Astrocyte of the spinal cord (primary cell): ENCODE results near the gene WDR1.

Experiments used
- DNase-seq: peaks from one replicate; pipeline ENCODE4 v3.0.0; 2011; ENCODE audit warnings: low read depth, low spot score
- H3K4me3 ChIP-seq: 2 replicates; pipeline ENCODE4 v1.5.1; 2011; ENCODE audit warnings: low read depth, mild to moderate bottlenecking, low read length, moderate library complexity
- CTCF ChIP-seq: IDR thresholded peaks from 2 replicates; pipeline ENCODE4 v1.5.1; 2012; ENCODE audit warnings: low read depth, mild to moderate bottlenecking, low read length, inconsistent platforms
- in situ Hi-C: cut with HindIII; loops from 2 replicates; pipeline ENCODE4 v1.10.0; 2017; ENCODE audit warnings: low sequenced_read_pairs

WDR1 gene

GRCh38 chr4:10100734-10101216, 15.8 kb downstream of the WDR1 start:
- in situ Hi-C loops = no loop called here
- no peak for DNase-seq
- no peak overlapping the region for H3K4me3 ChIP-seq
- no peak for TF ChIP-seq CTCF

- DNase-seq = no peak
- in situ Hi-C loops = no loop called here
- H3K4me3 ChIP-seq = no peak overlapping the region
- no peak for TF ChIP-seq CTCF
Observed at GRCh38 chr4:10099499-10100325, 16.9 kb downstream of the WDR1 start.

GRCh38 chr4:10098780-10099160, 17.8 kb downstream of the WDR1 start:
- peak; percentile 83 for DNase-seq
- H3K4me3 ChIP-seq = no peak overlapping the region
- in situ Hi-C loops = no loop called here
- TF ChIP-seq CTCF = no peak

GRCh38 chr4:10097906-10098779, 18.5 kb downstream of the WDR1 start:
- in situ Hi-C loops = no loop called here
- no peak overlapping the region for H3K4me3 ChIP-seq
- TF ChIP-seq CTCF = no peak
- no peak for DNase-seq

GRCh38 chr4:10096978-10097335, 19.6 kb downstream of the WDR1 start:
- H3K4me3 ChIP-seq = no peak overlapping the region
- no peak for DNase-seq
- in situ Hi-C loops = no loop called here
- no peak for TF ChIP-seq CTCF

GRCh38 chr4:10096201-10096977, 20.2 kb downstream of the WDR1 start:
- no peak overlapping the region for H3K4me3 ChIP-seq
- in situ Hi-C loops = no loop called here

More at GRCh38 chr4:10096201-10096977, 20.2 kb downstream of the WDR1 start:
- no peak for TF ChIP-seq CTCF
- peak; percentile 96 for DNase-seq
